Measurements from ENCODE around the gene C12orf76.
"Not testable (repeated sequence)": the region's sequence is repeated elsewhere in the genome, so short reads cannot be mapped to it uniquely, and the experiment has no call there.

Gene C12orf76

DNA sequence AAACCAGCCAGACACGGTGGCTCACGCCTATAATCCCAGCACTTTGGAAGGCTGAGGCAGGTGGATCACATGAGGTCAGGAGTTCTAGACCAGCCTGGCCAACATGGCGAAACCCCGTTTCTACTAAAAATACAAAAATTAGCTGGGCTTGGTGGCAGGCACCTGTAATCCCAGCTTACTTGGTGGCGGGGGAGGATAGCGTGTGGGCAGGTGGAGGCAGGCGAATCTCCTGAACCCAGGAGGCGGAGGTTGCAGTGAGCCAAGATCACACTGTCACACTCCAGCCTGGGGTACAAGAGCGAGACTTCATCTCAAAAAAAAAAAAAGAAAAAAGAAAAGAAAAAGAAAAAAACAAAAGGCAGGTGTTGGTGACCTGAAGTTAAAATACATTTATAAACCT is 24.3 kb upstream of the C12orf76 start:
- not testable (repeated sequence) for H3K9me3 Mint-ChIP-seq, H3K27ac Mint-ChIP-seq, H3K27me3 Mint-ChIP-seq, H3K36me3 Mint-ChIP-seq
- Mint-ChIP-seq H3K4me1 (peaks cover 39% of the 10 kb centered on the region), H3K4me3 (peak overlapping the region; percentile 90)

DNA sequence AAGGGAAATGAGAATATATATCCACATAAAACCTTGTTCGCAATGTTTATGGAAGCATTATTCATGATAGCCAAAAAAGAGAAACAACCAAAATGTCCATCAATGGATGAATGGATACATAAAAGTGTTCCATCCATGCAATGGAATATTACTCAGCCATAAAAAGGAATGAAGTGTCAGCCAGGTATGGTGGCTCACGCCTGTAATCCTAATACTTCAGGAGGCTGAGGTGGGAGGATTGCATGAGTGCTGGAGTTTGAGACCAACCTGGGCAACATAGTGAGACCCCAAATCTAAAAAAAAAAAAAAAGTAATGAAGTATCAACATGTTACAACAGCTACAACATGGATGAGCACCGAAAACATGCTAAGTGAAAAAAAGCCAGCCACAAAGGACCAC is 23.6 kb upstream of the C12orf76 start:
- Mint-ChIP-seq H3K4me3 (peak overlapping the region; percentile 90), H3K27ac (peak overlapping the region; percentile 59), H3K27me3 (no peaks in the 10 kb centered on the region), H3K4me1 (peaks cover 38% of the 10 kb centered on the region), H3K9me3 (no peaks in the 10 kb centered on the region), H3K36me3 (no peaks in the 10 kb centered on the region)

DNA sequence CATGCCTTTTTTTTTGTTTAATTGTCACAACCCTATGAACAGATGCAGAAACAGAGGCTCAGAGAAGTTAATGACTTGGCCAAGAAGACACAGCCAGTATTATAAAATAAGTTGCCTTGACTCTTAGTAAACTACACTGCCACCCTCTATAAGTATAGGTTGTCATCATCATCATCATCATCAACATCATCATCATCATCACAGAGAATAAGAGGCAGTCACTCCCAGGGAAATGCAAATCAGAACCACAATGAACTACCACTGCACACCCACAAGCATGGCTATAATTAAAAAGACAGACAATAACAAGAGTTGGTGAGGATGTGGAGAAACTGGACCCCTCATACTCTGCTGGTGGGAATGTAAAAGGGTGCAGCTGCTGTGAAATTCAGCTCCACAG is 23.2 kb upstream of the C12orf76 start:
- H3K4me3 Mint-ChIP-seq: no peak overlapping the region
- H3K4me1 Mint-ChIP-seq: peaks cover 38% of the 10 kb centered on the region
- H3K27ac Mint-ChIP-seq: peak overlapping the region; percentile 59

DNA sequence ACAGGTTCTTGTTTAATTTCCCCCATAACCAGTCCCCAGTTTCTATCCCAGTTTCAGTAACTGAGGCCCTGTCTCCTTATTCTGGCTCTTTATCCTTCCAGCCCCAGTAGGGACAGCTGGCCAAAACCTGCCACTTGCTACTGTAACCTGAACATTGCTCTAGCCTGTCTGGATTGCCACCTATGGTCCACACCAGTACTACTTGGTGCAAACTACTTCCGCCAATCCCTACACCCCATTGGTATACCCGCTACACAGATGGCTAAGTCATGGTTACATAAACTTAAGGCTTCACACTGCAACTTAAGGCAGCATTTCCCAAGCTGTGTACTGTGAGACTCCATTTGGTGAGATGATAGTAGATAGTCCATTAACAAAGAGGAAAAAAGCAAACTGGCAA is 20.3 kb upstream of the C12orf76 start:
- no peaks in the 10 kb centered on the region for H3K9me3 Mint-ChIP-seq
- no peak overlapping the region for H3K27ac Mint-ChIP-seq
- peaks cover 21% of the 10 kb centered on the region for H3K4me1 Mint-ChIP-seq

More for the DNA sequence above, 23.2 kb upstream of the C12orf76 start:
- no peaks in the 10 kb centered on the region for H3K9me3 Mint-ChIP-seq
- no peaks in the 10 kb centered on the region for H3K27me3 Mint-ChIP-seq
- H3K36me3 Mint-ChIP-seq: no peaks in the 10 kb centered on the region

DNA sequence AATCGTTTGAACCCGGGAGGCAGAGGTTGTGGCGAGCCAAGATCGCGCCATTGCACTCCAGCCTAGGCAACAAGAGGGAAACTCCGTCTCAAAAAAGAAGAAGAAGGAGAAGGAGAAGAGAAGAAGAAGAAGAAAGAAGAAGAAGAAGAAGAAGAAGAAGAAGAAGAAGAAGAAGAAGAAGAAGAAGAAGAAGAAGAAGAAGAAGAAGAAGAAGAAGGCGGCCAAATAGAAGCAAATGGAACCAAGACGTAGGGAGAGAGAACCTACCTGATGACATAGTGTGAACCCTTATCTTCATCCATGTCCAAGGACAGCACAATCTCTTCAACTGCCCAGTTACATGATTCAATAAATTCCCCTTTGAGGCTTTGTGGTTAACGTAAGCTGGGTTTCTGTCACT is 19.8 kb upstream of the C12orf76 start:
- H3K4me1 Mint-ChIP-seq: peaks cover 16% of the 10 kb centered on the region
- H3K36me3 Mint-ChIP-seq, H3K9me3 Mint-ChIP-seq, H3K27me3 Mint-ChIP-seq, H3K4me3 Mint-ChIP-seq, H3K27ac Mint-ChIP-seq: not testable (repeated sequence)

More for the DNA sequence above, 20.3 kb upstream of the C12orf76 start:
- Mint-ChIP-seq H3K4me3 (no peak overlapping the region), H3K27me3 (no peaks in the 10 kb centered on the region), H3K36me3 (peaks cover 1% of the 10 kb centered on the region)

DNA sequence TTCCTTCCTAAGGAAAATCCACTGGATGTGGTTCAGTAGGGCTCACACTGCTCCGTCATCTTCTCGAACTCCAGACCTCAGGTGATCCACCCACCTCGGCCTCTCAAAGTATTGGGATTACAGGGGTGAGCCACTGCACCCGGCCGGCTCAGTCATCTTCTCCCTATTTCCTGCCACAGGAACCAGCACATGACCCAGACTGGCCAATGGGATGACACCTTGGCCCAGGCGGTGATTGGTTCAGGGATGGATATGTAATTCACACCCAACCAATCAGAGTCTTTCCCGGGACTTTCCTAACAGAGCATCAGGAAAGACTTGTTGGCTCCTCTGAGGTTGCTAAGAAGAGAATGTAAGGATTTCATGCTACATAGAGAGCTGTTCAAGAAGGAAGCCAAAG is 19.2 kb upstream of the C12orf76 start:
- Mint-ChIP-seq H3K36me3 (peaks cover 1% of the 10 kb centered on the region), H3K4me1 (peaks cover 12% of the 10 kb centered on the region), H3K27ac (no peak overlapping the region), H3K27me3 (no peaks in the 10 kb centered on the region), H3K4me3 (no peak overlapping the region), H3K9me3 (no peaks in the 10 kb centered on the region)

DNA sequence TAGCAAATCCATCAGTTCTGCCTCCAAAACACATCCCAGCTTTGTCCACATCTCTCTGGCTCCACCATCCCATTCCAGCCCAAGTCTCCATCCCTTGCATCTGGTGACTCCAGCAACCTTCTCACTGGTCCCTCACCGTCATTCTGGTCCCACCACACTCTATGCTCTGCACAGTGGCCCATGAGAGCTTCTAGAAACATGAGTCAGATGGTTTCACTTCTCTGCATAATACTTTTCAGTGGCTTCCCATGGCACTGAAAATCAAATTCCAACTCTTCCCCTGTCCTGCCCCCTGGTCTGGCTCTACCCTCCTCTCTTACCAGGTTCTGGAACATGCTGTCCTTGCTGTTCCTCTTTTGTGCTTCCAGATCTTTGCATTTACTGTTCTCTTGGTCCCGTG is 17.2 kb upstream of the C12orf76 start:
- H3K27me3 Mint-ChIP-seq: no peaks in the 10 kb centered on the region
- no peaks in the 10 kb centered on the region for H3K4me1 Mint-ChIP-seq
- peaks cover 1% of the 10 kb centered on the region for H3K36me3 Mint-ChIP-seq
- H3K4me3 Mint-ChIP-seq: no peak overlapping the region
- no peaks in the 10 kb centered on the region for H3K9me3 Mint-ChIP-seq
- H3K27ac Mint-ChIP-seq: no peak overlapping the region

DNA sequence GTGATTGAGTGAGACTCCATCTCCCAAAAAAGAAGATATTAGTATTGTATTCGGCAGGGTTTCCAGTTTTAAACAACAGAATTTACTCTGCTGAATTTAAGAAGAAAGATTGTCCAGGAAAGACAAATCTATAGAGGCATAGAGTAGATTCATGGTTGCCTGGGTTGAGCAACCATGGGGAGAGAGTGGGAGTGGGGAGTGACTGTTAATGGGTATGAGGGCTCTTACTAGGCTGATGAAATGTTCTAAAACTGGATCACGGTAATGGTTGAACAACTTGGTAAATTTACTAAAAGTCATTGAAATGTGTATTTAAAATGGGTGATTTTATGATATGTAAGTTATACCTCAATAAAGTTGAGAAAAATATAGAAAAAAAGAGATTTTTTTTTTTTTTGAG is 13.9 kb upstream of the C12orf76 start:
- Mint-ChIP-seq H3K36me3 (peaks cover 1% of the 10 kb centered on the region), H3K9me3 (no peaks in the 10 kb centered on the region), H3K4me3 (no peak overlapping the region), H3K4me1 (no peaks in the 10 kb centered on the region), H3K27me3 (no peaks in the 10 kb centered on the region), H3K27ac (peak overlapping the region; percentile 30)

DNA sequence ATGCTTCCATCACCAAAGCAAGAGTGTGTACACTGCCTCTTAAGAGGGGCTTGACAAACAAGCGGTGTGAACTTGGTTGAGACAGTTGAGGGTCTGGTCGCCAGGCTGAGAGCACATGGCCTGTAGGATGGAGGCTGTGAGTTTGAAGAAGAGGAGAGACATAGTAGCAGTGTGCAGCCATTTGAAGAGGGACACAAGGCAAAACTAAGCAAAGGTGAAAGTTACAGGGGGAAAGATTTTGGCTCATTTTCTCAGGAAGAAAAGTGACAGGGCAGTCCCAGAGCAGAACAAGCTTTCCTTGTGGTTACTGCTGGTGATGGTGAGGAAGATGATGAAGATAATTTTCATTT is 11.3 kb upstream of the C12orf76 start:
- H3K36me3 Mint-ChIP-seq: no peaks in the 10 kb centered on the region
- H3K27ac Mint-ChIP-seq: no peak overlapping the region
- no peak overlapping the region for H3K4me3 Mint-ChIP-seq
- no peaks in the 10 kb centered on the region for H3K4me1 Mint-ChIP-seq
- no peaks in the 10 kb centered on the region for H3K27me3 Mint-ChIP-seq
- H3K9me3 Mint-ChIP-seq: no peaks in the 10 kb centered on the region

DNA sequence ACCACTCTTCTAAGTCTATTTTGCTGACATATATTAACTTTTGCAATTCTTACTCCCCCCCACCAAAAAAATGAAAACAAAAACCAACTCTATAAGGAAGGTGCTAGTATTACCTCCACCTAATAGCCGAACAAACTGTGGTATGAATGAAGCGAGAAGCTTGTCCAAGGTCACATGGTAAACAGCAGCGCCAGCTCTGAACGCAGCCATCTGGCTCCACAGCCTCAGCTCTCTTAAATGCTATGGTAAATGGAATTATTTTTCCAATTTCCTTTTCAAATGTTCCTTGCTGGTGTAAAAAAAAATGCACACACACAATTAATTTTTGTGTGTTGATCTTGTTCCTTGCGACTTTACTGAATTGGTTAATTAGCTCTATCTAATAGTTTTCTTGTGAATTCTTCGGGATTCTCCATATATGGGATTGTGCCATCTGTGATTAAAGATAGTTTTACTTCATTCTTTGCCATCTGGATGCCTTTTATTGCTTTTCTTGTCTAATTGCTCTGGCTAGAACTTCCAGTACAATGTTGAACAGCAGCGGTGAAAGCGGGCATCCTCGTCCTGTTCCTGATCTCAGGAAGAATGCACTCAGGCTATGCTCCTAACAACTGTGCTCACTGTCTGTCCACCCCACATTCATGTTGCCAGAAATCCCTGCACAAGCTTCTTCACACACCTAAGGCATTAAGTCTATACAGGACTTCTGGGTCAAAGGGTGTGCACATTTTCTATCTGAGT is 10.7 kb upstream of the C12orf76 start:
- Mint-ChIP-seq H3K27me3 (no peaks in the 10 kb centered on the region), H3K4me3 (no peak overlapping the region), H3K27ac (no peak overlapping the region), H3K36me3 (no peaks in the 10 kb centered on the region), H3K9me3 (no peaks in the 10 kb centered on the region), H3K4me1 (no peaks in the 10 kb centered on the region)

DNA sequence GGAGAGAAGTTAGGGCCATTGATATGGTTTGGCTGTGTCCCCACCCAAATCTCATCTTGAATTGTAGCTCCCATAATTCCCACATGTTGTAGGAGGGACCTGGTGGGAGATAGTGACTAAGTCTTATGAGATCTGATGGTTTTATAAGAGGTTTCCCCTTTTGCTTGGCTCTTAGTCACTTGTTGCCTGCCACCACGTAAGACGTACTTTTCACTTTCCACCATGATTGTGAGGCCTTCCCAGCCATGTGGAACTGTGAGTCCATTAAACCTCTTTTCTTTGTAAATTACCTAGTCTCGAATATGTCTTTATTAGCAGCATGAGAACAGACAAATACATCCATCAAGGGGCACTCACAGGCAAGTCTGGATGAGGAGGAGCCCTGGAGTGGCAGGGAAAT is 8.3 kb upstream of the C12orf76 start:
- not testable (repeated sequence) for H3K9me3 Mint-ChIP-seq, H3K27ac Mint-ChIP-seq, H3K4me3 Mint-ChIP-seq, H3K36me3 Mint-ChIP-seq, H3K4me1 Mint-ChIP-seq, H3K27me3 Mint-ChIP-seq

DNA sequence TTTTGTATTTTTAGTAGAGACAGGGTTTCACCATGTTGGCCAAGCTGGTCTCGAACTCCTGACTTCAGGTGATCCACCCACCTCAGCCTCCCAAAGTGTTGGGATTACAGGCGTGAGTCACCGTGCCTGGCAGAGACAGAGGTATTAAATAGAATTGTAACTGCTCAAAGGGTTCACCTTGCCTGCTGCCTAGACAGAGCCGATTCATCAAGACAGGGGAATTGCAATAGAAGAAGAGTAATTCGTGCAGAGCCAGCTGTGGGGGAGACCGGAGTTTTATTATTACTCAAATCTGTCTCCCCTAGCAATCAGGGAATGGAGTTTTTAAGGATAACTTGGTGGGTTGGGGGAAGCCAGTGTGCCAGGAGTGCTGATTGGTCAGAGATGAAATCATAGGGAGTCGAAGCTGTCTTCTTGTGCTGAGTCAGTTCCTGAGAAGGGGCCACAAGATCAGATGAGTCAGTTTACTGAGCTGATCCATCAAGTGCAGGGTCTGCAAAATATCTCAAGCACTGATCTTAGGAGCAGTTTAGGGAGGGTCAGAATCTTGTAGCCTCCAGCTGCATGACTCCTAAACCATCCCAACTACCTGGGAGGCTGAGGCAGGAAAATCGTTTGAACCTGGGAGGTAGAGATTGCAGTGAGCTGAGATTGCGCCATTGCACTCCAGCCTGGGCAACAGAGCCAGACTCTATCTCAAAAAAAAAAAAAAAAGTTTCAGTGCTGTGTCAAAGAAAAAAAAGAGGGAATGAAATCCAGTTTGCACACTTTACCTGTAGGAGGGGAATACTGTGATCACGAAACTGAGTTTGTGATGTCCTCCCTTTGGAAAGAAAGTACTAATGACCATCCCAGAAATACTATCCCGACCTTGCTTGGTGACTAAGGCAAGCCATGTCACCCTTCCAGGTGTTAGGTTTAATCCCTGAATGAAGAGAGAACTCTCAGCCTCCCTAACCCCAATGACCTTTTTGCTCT is 7.3 kb upstream of the C12orf76 start:
- not testable (repeated sequence) for H3K4me3 Mint-ChIP-seq, H3K27me3 Mint-ChIP-seq, H3K27ac Mint-ChIP-seq, H3K4me1 Mint-ChIP-seq, H3K9me3 Mint-ChIP-seq, H3K36me3 Mint-ChIP-seq

DNA sequence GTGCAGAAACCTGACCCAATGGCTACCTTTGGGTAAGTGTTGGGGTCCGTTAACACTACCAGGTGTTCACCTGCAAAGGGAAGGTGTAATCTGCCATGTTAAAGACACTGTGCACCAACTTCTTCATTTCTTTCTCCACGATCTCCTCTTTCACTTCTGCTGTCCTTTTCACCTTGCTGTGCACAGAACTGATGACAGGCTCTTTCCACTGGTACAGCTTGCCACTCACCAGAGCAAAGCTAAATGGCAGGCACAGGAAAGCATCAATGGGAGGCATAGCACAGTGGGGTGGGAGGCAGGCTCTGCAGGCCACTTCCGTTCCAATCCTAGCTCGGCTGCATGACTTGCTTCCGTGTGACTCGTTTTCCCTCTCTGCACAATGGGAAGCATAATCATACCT is 2.6 kb upstream of the C12orf76 start:
- Mint-ChIP-seq H3K9me3 (no peaks in the 10 kb centered on the region), H3K36me3 (no peaks in the 10 kb centered on the region), H3K4me3 (no peak overlapping the region), H3K27me3 (no peaks in the 10 kb centered on the region), H3K4me1 (peaks cover 26% of the 10 kb centered on the region), H3K27ac (no peak overlapping the region)

DNA sequence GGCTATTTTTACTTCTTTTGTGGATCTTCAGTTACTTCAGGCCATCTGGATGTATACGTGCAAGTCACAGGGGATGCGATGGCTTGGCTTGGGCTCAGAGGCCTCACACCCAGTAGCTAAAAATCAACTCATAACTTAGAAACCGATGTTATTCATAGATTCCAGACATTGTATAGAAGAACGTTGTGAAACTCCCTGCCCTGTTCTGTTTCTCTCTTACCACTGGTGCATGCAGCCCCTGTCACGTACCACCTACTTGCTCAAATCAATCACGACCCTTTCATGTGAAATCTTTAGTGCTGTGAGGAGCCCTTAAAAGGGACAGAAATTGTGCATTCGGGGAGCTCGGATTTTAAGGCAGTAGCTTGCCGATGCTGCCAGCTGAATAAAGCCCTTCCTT is 1.3 kb upstream of the C12orf76 start:
- not testable (repeated sequence) for H3K36me3 Mint-ChIP-seq, H3K4me3 Mint-ChIP-seq, H3K9me3 Mint-ChIP-seq, H3K27ac Mint-ChIP-seq, H3K27me3 Mint-ChIP-seq
- peaks cover 30% of the 10 kb centered on the region for H3K4me1 Mint-ChIP-seq

DNA sequence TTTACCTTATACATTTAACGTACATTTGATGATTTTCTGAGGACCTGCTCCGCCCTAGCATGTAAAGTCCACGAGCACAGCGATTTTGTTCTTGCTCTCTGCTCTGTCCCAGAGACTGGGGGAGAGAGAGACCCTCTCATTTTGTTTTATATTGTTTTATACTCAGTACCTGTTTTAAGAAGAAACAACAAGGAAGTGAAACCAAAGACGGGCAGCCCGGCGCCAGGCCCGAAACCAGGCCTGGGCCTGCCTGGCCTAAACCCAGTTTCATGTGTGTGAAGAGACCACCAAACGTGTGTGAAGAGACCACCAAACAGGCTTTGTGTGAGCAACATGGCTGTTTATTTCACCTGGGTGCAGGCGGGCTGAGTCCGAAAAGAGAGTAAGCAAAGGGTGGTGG is 712 bp upstream of the C12orf76 start:
- Mint-ChIP-seq H3K4me3 (peak overlapping the region; percentile 88), H3K4me1 (peaks cover 32% of the 10 kb centered on the region), H3K27ac (peak overlapping the region; percentile 96)
- H3K9me3 Mint-ChIP-seq, H3K27me3 Mint-ChIP-seq, H3K36me3 Mint-ChIP-seq: not testable (repeated sequence)

DNA sequence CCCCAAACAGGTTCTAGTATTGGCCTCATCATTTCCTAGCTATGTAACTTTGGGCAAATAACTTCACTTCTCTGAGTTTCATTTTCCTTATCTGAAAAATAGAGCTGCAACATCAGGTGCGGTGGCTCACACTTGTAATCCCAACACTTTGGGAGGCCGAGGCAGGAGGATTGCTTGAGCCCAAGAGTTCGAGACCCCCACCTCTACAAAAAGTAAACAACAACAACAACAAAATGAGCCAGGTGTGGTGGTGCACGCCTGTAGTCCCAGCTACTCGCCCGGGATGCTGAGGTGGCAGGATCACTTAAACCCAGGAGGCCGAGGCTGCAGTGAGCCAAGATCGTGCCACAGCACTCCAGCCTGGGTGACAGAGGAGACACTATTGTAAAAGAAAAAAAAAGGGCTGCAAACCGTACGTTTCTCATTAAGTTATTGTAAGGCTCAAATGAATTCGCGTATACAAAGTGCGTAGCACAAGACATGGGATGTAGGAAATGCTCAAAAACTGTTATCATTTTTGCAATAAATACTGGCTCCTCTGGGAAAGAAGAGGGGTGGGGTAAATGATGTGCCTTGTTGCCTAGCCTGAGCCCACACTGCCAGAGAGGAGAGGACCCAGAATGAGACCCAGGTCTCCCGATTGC is 903 bp downstream of the C12orf76 start:
- H3K27me3 Mint-ChIP-seq: no peaks in the 10 kb centered on the region
- H3K4me1 Mint-ChIP-seq: peaks cover 43% of the 10 kb centered on the region
- peak overlapping the region; percentile 88 for H3K4me3 Mint-ChIP-seq
- H3K9me3 Mint-ChIP-seq: no peaks in the 10 kb centered on the region
- peaks cover 2% of the 10 kb centered on the region for H3K36me3 Mint-ChIP-seq
- H3K27ac Mint-ChIP-seq: no peak overlapping the region
